RWPE1 (cell line): Measurements from ENCODE around the gene MRPL39.

Experiments used
- CTCF ChIA-PET: fragments of 350-600 bp; sonication (Branson Sonifier 250); formaldehyde crosslinking; extraction: SDS; loops from one replicate; lab custom pipeline; 2021; lab: Yijun Ruan, JAX
- POLR2A ChIA-PET: fragments of 400-600 bp; formaldehyde crosslinking; extraction: SDS; loops from one replicate; lab custom pipeline; 2020; ENCODE audit warnings: antibody characterized with exemption; ENCODE audit not compliant: low non-redundant PET; lab: Yijun Ruan, JAX
- DNase-seq: peaks from one replicate; pipeline ENCODE4 v3.0.0; 2012; ENCODE audit warnings: low spot score
- H3K27ac ChIP-seq: fragments of 450-650 bp; 2 replicates; pipeline ENCODE4 v1.5.1; 2017
- TF ChIP-seq, protein P1 (sequence below): fragments of 450-650 bp; conservative IDR thresholded peaks from 2 replicates; pipeline ENCODE4 v1.5.1; 2017; ENCODE audit warnings: low read depth, mild to moderate bottlenecking

MRPL39 gene

DNA sequence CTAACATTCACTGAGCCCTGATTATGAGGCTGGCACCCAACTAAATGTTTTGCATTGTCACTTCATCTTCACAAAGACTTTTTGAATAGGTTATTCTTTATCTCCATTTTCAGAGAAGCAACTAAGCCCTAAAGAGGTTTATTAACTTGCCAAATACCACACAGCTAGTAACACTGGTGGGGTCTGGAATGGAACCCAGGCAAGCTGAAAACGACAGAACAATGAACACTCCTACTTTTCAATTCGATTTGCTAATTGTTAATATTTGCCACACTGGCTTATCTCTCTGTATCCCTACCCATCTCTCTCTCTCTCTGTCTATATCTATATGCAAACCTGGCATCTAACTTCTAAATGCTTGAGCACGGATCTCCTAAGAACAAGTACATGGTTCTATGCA is 40.6 kb downstream of the MRPL39 start:
- POLR2A ChIA-PET = no interaction called here
- TF ChIP-seq, protein P1, sequence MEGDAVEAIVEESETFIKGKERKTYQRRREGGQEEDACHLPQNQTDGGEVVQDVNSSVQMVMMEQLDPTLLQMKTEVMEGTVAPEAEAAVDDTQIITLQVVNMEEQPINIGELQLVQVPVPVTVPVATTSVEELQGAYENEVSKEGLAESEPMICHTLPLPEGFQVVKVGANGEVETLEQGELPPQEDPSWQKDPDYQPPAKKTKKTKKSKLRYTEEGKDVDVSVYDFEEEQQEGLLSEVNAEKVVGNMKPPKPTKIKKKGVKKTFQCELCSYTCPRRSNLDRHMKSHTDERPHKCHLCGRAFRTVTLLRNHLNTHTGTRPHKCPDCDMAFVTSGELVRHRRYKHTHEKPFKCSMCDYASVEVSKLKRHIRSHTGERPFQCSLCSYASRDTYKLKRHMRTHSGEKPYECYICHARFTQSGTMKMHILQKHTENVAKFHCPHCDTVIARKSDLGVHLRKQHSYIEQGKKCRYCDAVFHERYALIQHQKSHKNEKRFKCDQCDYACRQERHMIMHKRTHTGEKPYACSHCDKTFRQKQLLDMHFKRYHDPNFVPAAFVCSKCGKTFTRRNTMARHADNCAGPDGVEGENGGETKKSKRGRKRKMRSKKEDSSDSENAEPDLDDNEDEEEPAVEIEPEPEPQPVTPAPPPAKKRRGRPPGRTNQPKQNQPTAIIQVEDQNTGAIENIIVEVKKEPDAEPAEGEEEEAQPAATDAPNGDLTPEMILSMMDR = no peak
- CTCF ChIA-PET = no interaction called here
- no peak for DNase-seq
- no peak overlapping the region for H3K27ac ChIP-seq

DNA sequence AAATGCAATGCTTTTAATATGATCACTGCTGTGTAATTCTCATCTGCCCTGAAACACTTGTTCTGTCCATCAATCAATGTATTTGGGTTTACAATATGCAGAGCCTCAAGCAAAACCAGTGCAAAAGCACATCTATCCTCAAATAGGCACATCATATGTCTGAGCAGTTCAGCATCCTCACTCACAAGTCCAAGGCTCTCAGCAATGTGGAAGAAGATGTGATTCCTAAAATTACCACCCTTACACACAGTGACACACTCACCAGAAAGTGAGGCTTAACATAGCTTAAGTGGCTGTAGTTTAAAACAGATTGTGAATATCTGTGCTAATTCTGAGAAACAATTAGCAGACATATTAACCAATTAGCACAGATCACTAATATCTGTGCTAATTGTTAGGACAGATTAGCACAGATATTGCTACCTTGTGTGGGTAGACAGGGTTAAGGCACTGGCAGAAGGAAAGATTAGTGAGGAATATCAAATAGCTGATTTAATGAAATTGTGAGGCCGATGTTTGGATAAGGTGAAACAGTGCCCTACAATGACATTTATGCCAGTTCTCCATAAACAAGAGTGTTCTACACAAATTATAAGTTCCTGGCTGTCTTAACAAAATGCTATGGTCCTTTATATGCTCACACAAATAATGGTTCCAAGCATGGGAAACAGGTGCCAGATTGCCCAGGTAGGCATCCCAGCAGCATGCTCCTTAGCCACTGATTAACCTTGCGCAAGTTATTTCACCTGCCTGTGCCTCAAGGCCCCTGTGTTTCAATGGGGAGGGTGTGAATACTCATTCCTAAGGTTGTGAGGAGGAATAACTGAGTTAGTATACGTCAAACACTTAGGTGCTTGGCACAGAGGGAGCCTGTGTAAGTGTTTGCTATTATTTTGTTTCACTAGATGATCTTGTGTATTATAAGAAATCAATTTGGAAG is 41.7 kb downstream of the MRPL39 start:
- DNase-seq = no peak
- TF ChIP-seq, protein P1 = no peak
- no peak overlapping the region for H3K27ac ChIP-seq
- CTCF ChIA-PET = no interaction called here
- POLR2A ChIA-PET = no interaction called here

DNA sequence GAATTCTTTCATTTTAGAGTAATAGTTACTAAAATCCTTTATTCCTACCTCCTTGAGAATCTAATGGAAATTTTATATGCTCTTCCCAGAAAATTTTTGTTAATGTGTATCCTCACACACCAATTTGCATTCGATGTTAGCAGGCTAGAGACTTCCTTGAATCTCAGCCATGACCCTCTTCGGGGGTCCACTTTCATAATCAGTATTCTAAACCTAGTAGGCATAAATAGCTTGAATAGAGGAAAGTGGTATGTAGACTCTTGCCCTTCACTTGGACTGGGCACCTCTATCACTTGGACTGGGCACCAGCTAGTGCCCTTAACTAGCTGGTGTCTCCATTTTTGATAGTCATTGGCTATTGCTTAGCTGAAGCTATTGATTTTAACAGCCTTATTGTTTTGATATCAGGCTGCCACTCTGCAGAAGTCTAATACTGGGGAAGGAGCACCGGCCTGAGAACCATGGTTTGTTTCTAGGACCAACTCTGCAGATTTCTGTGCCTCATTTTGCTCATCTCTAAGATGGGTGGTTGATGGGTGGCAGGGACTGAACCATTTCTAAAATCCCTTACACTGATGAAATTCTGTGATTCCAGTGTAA is 42.8 kb downstream of the MRPL39 start:
- H3K27ac ChIP-seq = no peak overlapping the region
- TF ChIP-seq, protein P1 = no peak
- ChIA-PET CTCF (interaction anchor here (0.7 kb wide), 1 partner anchor 89 kb away, joined by 4 read pairs; no protein-coding TSS in a partner anchor), POLR2A (no interaction called here)
- DNase-seq = no peak

DNA sequence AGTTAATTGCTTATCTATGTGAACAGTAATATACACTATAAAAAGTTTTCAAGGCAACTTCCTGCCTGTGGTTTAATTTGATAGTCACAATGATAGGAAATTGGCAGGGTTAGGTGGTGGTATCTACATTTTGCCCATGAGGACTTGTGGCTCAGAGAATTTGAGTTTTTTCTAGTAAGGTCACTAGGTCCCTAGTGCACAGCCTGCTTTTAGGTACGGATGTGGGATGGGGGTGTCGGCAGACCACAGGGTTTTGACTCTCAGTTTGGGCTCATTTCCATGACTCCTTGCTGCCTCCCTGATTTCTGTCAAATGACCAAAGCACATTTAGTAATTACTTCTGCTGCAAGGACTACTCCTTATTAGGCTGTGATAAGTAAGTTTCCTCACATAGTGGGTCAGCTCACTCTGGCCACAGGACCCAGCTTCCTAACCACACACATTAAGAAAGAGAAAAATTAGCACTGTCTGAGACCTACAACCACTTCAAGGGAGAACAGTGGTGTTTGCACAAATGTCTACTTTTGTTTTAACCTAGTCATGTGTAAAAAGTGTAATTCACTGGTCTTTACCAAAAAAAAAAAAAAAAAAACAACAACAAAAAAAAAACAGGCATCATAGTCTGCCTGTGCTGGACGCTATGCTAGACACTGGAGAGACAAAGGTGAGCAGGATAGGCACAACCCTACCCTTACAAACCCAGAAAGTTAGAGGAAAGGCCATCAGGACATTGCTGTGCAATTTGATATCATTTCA is 43.7 kb downstream of the MRPL39 start:
- no peak overlapping the region for H3K27ac ChIP-seq
- no peak for DNase-seq
- CTCF ChIA-PET = no interaction called here
- TF ChIP-seq, protein P1 = no peak
- POLR2A ChIA-PET = no interaction called here

DNA sequence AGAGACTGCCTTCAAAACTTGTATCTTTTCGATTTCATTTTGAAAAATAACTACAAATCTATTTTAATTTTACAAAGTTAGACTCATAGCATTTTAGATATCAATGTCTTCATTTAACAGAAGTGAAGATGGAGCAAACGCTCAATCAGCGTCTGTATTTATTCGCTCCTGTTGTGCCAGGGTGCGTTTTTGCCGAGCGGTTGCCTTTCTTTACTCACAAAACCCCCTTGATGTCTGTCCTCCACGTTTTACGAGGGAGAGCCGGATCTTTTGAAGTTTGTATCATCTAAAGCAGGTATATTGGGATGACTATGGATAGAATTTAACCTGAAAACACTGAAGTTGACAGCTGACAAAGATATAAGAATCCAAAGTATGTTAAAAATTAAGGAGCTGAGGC is 44.6 kb downstream of the MRPL39 start:
- TF ChIP-seq, protein P1 = no peak
- ChIA-PET CTCF (interaction anchor here (0.7 to 0.9 kb wide), 2 partner anchors 227 to 816 kb away, joined by 3 read pairs; no protein-coding TSS in a partner anchor), POLR2A (no interaction called here)
- DNase-seq = no peak
- H3K27ac ChIP-seq = no peak overlapping the region
